ENCODE results near the gene LHX4. TPM values are rescaled to one million over a fixed set of nuclear protein-coding genes. Genes with fewer than 3 reads are reported as not detected.

The LHX4 gene
- total RNA-seq, 4 donors from 2014 or later: 0.48 to 1.2 TPM; not detected in 2

DNA sequence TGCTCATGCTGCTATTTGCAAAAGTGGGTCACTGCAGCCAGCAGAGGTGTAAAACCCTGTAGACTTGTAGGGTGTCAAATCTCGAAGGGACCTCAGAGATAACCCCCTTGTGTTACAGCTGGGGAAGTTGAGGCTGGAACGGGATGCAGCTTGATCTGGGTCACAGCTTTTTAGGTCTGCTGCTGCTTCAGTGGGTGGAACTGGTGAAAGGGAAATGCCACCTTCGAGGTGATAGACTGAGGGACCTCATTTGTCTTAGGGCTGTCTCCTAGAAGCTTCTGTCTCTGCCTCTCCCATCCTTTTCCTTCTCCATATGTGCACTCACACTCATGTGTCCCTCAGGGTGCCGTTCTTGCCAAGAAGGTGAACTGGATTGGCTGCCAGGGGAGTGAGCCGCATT, 40.0 kb upstream of the LHX4 start:
- WGBS, 2 donors (ENCODE audit: low coverage in 1 of 2): 96% methylated on average over 5 of the region's 5 CpGs; no CpG with 5 or more reads in 1 of the 2 donors
- intact Hi-C loops (cut with DNase I; ENCODE audit: low total_unique reads) (no loop called here), in situ Hi-C loops (cut with MboI; ENCODE audit: low pct_ligation_motif_present in 1 of 4, low pct_unique_long_range_greater_than_20kb in 1 of 4, low sequenced_read_pairs in 3 of 4) (no loop called here)
- H3K36me3 ChIP-seq: peaks cover 0 to 13% (median 6%) of the 10 kb centered on the region in 4 donors
- H3K4me3 ChIP-seq: no peak overlapping the region
- DNase-seq: no peak
- peaks cover 0 to 8% (median 4%) of the 10 kb centered on the region in 4 donors for H3K4me1 ChIP-seq
- TF ChIP-seq EP300 (IDR thresholded peaks at IDR 0.05; ENCODE audit: low read depth) (no peak), POLR2AphosphoS5 (IDR thresholded peaks at IDR 0.05) (no peak), POLR2A (IDR thresholded peaks at IDR 0.05) (no peak)
- TF ChIP-seq, protein P1, sequence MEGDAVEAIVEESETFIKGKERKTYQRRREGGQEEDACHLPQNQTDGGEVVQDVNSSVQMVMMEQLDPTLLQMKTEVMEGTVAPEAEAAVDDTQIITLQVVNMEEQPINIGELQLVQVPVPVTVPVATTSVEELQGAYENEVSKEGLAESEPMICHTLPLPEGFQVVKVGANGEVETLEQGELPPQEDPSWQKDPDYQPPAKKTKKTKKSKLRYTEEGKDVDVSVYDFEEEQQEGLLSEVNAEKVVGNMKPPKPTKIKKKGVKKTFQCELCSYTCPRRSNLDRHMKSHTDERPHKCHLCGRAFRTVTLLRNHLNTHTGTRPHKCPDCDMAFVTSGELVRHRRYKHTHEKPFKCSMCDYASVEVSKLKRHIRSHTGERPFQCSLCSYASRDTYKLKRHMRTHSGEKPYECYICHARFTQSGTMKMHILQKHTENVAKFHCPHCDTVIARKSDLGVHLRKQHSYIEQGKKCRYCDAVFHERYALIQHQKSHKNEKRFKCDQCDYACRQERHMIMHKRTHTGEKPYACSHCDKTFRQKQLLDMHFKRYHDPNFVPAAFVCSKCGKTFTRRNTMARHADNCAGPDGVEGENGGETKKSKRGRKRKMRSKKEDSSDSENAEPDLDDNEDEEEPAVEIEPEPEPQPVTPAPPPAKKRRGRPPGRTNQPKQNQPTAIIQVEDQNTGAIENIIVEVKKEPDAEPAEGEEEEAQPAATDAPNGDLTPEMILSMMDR (IDR thresholded peaks at IDR 0.05): no peak
- no peaks in the 10 kb centered on the region for H3K27me3 ChIP-seq
- no peak overlapping the region for H3K27ac ChIP-seq
- no peaks in the 10 kb centered on the region for H3K9me3 ChIP-seq

DNA sequence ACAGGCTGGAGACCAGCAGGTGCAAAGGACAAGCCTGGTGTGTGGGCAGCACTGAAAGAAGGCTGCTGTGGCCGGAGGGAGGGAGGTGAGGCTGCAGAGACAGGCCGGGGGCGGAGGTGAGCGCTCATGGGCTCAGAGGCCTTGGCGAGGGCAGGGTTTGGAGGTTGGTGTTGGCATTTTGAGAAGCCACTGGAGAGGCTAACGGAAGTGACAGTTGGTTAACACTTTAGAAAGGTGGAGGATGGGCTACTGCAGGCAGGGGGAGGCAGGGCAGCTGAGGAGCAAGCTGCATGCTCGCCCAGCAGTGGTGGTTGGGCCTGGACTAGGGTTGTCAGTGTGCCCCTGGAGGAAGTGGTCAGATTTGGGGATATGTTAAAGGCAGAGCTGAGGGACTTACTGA, 37.9 kb upstream of the LHX4 start:
- H3K36me3 ChIP-seq: peaks cover 0 to 18% (median 7%) of the 10 kb centered on the region in 4 donors
- in situ Hi-C loops (cut with MboI; ENCODE audit: low pct_ligation_motif_present in 1 of 4, low pct_unique_long_range_greater_than_20kb in 1 of 4, low sequenced_read_pairs in 3 of 4): no loop called here

DNA sequence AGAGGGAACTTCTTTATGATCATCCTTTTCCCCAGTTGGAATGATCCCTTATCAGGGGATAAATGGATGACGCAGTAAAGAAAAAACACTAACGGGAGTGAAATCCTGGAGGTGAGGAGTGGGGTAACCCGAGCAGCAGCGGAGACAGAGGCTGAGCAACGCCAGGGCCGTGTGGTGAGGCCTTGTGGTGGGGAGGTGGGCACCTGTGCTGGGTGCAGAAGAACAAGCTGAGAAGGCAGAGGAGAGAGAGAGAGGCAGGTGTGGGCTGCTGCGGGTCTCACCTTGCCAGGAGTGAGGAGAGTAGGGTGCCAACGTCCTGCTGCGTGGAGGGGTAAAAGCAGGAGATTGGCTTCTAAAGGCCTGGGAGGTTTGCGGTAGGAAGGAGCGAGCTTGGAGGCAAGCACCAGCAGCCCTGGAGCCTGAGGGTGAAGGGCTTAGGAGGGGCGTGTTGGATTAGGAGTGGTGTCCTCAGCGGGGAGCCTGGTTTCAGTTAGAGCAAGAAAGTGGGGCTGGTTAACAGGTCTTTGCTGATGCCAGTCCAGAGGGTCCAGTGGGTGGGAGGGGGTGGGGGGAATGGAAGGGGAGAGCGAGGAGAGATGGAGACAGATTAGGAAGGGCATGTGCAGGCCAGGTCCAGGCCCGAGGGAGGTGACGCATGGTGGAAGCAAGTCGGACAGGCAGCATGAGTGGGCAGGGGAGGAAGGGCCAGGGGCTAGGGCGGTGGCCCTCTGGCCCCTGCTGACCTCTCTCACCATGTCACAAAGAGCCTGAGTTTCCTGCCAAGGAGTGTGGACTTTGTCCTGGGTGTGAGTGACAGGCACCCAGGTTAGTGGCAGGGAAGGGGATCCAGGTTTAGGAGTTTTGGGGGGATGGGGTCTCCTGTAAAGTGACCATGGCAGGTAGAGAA, 36.7 kb upstream of the LHX4 start:
- intact Hi-C loops (cut with DNase I; ENCODE audit: low total_unique reads) (no loop called here), in situ Hi-C loops (cut with MboI; ENCODE audit: low pct_ligation_motif_present in 1 of 4, low pct_unique_long_range_greater_than_20kb in 1 of 4, low sequenced_read_pairs in 3 of 4) (no loop called here)
- H3K4me1 ChIP-seq: peaks cover 0 to 8% (median 4%) of the 10 kb centered on the region in 4 donors
- H3K4me3 ChIP-seq: no peak overlapping the region
- H3K27ac ChIP-seq: no peak overlapping the region
- TF ChIP-seq EP300 (IDR thresholded peaks at IDR 0.05; ENCODE audit: low read depth): no peak
- TF ChIP-seq POLR2AphosphoS5 (IDR thresholded peaks at IDR 0.05): no peak
- TF ChIP-seq, protein P1 (IDR thresholded peaks at IDR 0.05): no peak
- TF ChIP-seq POLR2A (IDR thresholded peaks at IDR 0.05): no peak
- peak; percentile 15 for DNase-seq
- H3K27me3 ChIP-seq: no peaks in the 10 kb centered on the region
- WGBS, 2 donors (ENCODE audit: low coverage in 1 of 2): 84 to 85% methylated on average over 14 to 18 of the region's 18 CpGs
- no peaks in the 10 kb centered on the region for H3K9me3 ChIP-seq
- H3K36me3 ChIP-seq: peaks cover 0 to 18% (median 7%) of the 10 kb centered on the region in 4 donors

More for the DNA sequence above, 37.9 kb upstream of the LHX4 start:
- H3K27ac ChIP-seq: no peak overlapping the region
- intact Hi-C loops (cut with DNase I; ENCODE audit: low total_unique reads): no loop called here
- 92 to 93% methylated on average over 7 of the region's 7 CpGs for WGBS, 2 donors (ENCODE audit: low coverage in 1 of 2)
- no peak for DNase-seq
- no peak overlapping the region for H3K4me3 ChIP-seq
- peaks cover 0 to 8% (median 4%) of the 10 kb centered on the region in 4 donors for H3K4me1 ChIP-seq
- H3K27me3 ChIP-seq: no peaks in the 10 kb centered on the region
- TF ChIP-seq POLR2A (IDR thresholded peaks at IDR 0.05) (no peak), POLR2AphosphoS5 (IDR thresholded peaks at IDR 0.05) (no peak), EP300 (IDR thresholded peaks at IDR 0.05; ENCODE audit: low read depth) (no peak)
- TF ChIP-seq, protein P1 (IDR thresholded peaks at IDR 0.05): no peak
- H3K9me3 ChIP-seq: no peaks in the 10 kb centered on the region

DNA sequence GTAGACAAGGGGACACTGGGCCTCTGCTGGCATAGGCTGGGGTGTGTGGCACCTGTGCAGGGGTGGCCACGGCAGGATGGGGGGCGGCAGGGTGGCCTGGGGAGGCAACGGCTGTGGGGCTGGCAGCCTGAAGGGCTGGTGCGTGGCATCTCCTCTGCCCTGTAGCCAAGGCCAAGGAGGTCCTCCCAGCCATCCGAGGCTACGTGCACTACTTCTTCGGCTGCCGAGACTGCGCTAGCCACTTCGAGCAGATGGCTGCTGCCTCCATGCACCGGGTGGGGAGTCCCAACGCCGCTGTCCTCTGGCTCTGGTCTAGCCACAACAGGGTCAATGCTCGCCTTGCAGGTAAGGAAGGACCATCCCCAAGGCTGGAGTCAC, 36.0 kb upstream of the LHX4 start:
- Histone ChIP-seq H3K27me3 (no peaks in the 10 kb centered on the region), H3K36me3 (peaks cover 0 to 18% (median 7%) of the 10 kb centered on the region in 4 donors), H3K27ac (no peak overlapping the region), H3K9me3 (no peaks in the 10 kb centered on the region), H3K4me3 (no peak overlapping the region), H3K4me1 (peaks cover 0 to 8% (median 4%) of the 10 kb centered on the region in 4 donors)
- 96% methylated on average over 14 of the region's 14 CpGs; no CpG with 5 or more reads in 1 of the 2 donors for WGBS, 2 donors (ENCODE audit: low coverage in 1 of 2)
- TF ChIP-seq EP300 (IDR thresholded peaks at IDR 0.05; ENCODE audit: low read depth): no peak
- DNase-seq: no peak
- intact Hi-C loops (cut with DNase I; ENCODE audit: low total_unique reads): no loop called here
- in situ Hi-C loops (cut with MboI; ENCODE audit: low pct_ligation_motif_present in 1 of 4, low pct_unique_long_range_greater_than_20kb in 1 of 4, low sequenced_read_pairs in 3 of 4): no loop called here

Data from transverse colon (tissue), 4 donors.